Subcutaneous adipose tissue (tissue), 4 donors: ENCODE results near the gene NEK1. TPM values are rescaled to one million over a fixed set of nuclear protein-coding genes. Genes with fewer than 3 reads are reported as not detected.

Experiments
- CTCF ChIP-seq: fragments of 450-650 bp; IDR thresholded peaks from one replicate; pipeline ENCODE4 v1.5.1; 2016; ENCODE audit warnings: low read depth, mild to moderate bottlenecking, control low read depth, antibody characterized with exemption, moderate library complexity
- total RNA-seq, 4 donors: library from RNA; depleted of rRNA; stranded (reverse); fragments of >200 nt; gene quantifications; one replicate each; pipeline ENCODE4 v1.1.0, GENCODE V29; 2016

The NEK1 gene
- total RNA-seq, 4 donors from 2014 or later, result 10.7 to 15.9 (median 14.0) TPM

GRCh38 chr4:169619518-169619957, 7.2 kb upstream of the NEK1 start:
- TF ChIP-seq CTCF, result no peak

- no peak for TF ChIP-seq CTCF
Measured at GRCh38 chr4:169618986-169619385, 6.6 kb upstream of the NEK1 start.

GRCh38 chr4:169618286-169618685, 5.9 kb upstream of the NEK1 start:
- TF ChIP-seq CTCF, result no peak

GRCh38 chr4:169617306-169617705, 4.9 kb upstream of the NEK1 start:
- no peak for TF ChIP-seq CTCF

GRCh38 chr4:169616846-169617245, 4.5 kb upstream of the NEK1 start:
- no peak for TF ChIP-seq CTCF

- TF ChIP-seq CTCF, result no peak
Measured at GRCh38 chr4:169615467-169616106, 3.2 kb upstream of the NEK1 start.

GRCh38 chr4:169612871-169613859, 782 bp upstream of the NEK1 start:
- TF ChIP-seq CTCF, result no peak
